ENCODE data around the gene CCDC92. TPM values are rescaled to one million over a fixed set of nuclear protein-coding genes. Genes with fewer than 3 reads are reported as not detected.

CCDC92 gene
- polyA plus RNA-seq, 1 donor: 50.4 TPM

GRCh38 chr12:123982269-123982668 lies 9.6 kb upstream of the CCDC92 start:
- DNase-seq: no peak

GRCh38 chr12:123979566-123979965 lies 6.9 kb upstream of the CCDC92 start:
- DNase-seq: no peak

- DNase-seq: no peak
Measured at GRCh38 chr12:123976227-123976826, 3.7 kb upstream of the CCDC92 start.

- peak; percentile 31 for DNase-seq
Measured at GRCh38 chr12:123973552-123974341, 1.1 kb upstream of the CCDC92 start.

- peak; percentile 40 for DNase-seq
Measured at GRCh38 chr12:123971770-123972456, 718 bp downstream of the CCDC92 start.

GRCh38 chr12:123971449-123971769 lies 1.2 kb downstream of the CCDC92 start:
- no peak for DNase-seq

GRCh38 chr12:123967121-123967586 lies 5.5 kb downstream of the CCDC92 start:
- DNase-seq: no peak

- no peak for DNase-seq
Measured at GRCh38 chr12:123966596-123966995, 6.0 kb downstream of the CCDC92 start.

GRCh38 chr12:123965382-123965781 lies 7.2 kb downstream of the CCDC92 start:
- no peak for DNase-seq

GRCh38 chr12:123963821-123964220 lies 8.8 kb downstream of the CCDC92 start:
- DNase-seq: no peak

- DNase-seq: no peak
Measured at GRCh38 chr12:123962513-123962912, 10.1 kb downstream of the CCDC92 start.

- DNase-seq: no peak
Measured at GRCh38 chr12:123961585-123962345, 10.9 kb downstream of the CCDC92 start.

GRCh38 chr12:123960856-123961255 lies 11.8 kb downstream of the CCDC92 start:
- DNase-seq: no peak

GRCh38 chr12:123960029-123960735 lies 12.4 kb downstream of the CCDC92 start:
- DNase-seq: no peak

GRCh38 chr12:123958876-123959275 lies 13.8 kb downstream of the CCDC92 start:
- no peak for DNase-seq

- no peak for DNase-seq
Measured at GRCh38 chr12:123958462-123958861, 14.2 kb downstream of the CCDC92 start.

GRCh38 chr12:123957196-123957595 lies 15.4 kb downstream of the CCDC92 start:
- DNase-seq: no peak

- DNase-seq: no peak
Measured at GRCh38 chr12:123956249-123956648, 16.4 kb downstream of the CCDC92 start.

- no peak for DNase-seq
Measured at GRCh38 chr12:123954647-123955350, 17.8 kb downstream of the CCDC92 start.

- no peak for DNase-seq
Measured at GRCh38 chr12:123952037-123952436, 20.6 kb downstream of the CCDC92 start.

- DNase-seq: no peak
Measured at GRCh38 chr12:123951467-123951866, 21.2 kb downstream of the CCDC92 start.
